Uterus (tissue), 2 donors: Measurements from ENCODE around the gene SNX14.

Experiments used
- POLR2A ChIP-seq, 2 donors: fragments of 450-650 bp; IDR thresholded peaks; one replicate each; pipeline ENCODE4 v1.6.1; 2016; ENCODE audit warnings: antibody characterized with exemption in 2 of 2, mild to moderate bottlenecking in 1 of 2, moderate library complexity in 1 of 2
- TF ChIP-seq, protein P1 (sequence below), 4 experiments: fragments of 200-600 bp in 2 of 4; fragments of 450-650 bp in 2 of 4; sonication (generic) in 2 of 4; IDR thresholded peaks; one replicate each; pipeline ENCODE4 v1.5.1; 2016 to 2019; ENCODE audit warnings: antibody characterized with exemption in 4 of 4, mild to moderate bottlenecking in 2 of 4, moderate library complexity in 1 of 4

DNA sequence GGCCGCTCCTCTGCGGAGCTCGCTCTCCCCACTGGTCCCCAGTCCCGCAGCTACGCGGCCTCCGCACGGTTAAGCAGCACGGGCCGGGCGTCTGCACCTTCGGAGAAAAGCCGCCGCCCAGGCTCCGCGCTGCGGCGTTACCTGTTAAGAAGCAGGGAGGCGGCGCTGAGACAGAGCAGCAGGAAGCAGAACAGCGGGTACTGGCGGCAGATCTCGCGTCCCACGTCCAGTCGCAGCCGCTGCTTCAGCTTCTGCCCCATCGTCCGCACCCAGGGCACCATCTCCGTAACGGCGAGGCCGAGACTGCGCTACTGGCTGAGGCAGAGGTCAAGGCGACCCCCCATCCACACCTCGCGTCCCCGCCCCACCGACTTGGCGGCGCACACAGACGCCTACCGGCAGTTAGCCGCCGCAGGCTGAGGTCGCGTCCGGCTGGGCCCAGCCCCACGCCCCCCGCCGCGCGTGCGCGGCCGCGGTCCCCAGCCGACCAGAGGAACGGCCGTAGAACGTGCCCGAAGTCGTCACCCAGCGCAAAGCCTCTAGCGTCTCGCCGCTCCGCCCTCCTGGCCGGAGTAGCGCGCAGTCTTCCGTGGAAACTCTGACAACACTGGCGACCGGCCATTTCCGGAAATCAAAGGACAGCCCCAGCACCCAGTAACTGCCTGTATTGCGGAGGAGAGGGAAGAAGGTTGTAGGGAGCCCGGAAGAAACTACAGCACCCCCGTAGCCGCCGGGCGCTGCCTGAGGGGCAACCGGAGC, at the start of gene SNX14:
- TF ChIP-seq, protein P1, sequence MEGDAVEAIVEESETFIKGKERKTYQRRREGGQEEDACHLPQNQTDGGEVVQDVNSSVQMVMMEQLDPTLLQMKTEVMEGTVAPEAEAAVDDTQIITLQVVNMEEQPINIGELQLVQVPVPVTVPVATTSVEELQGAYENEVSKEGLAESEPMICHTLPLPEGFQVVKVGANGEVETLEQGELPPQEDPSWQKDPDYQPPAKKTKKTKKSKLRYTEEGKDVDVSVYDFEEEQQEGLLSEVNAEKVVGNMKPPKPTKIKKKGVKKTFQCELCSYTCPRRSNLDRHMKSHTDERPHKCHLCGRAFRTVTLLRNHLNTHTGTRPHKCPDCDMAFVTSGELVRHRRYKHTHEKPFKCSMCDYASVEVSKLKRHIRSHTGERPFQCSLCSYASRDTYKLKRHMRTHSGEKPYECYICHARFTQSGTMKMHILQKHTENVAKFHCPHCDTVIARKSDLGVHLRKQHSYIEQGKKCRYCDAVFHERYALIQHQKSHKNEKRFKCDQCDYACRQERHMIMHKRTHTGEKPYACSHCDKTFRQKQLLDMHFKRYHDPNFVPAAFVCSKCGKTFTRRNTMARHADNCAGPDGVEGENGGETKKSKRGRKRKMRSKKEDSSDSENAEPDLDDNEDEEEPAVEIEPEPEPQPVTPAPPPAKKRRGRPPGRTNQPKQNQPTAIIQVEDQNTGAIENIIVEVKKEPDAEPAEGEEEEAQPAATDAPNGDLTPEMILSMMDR (IDR thresholded peaks at IDR 0.05): peak in 2 of 4 experiments; percentile 2 to 30
- TF ChIP-seq POLR2A (IDR thresholded peaks at IDR 0.05): peak; percentile 57 to 89
